Body of pancreas (tissue), 4 donors: ENCODE results near the gene HSD17B3.

Source experiments
- CTCF ChIP-seq, 7 experiments: fragments of 450-650 bp in 4 of 7; fragments of 200-600 bp in 3 of 7; sonication (generic) in 3 of 7; IDR thresholded peaks; one replicate each; pipeline ENCODE4 v1.5.1; 2016 to 2019; ENCODE audit warnings: antibody characterized with exemption in 7 of 7
- POLR2A ChIP-seq, 3 donors: fragments of 450-650 bp; IDR thresholded peaks; one replicate each; pipeline ENCODE4 v1.6.1; 2016; ENCODE audit warnings: antibody characterized with exemption in 3 of 3, mild to moderate bottlenecking in 2 of 3

GRCh38 chr9:96201140-96201539 lies 100.8 kb downstream of the HSD17B3 start:
- TF ChIP-seq CTCF (IDR thresholded peaks at IDR 0.05) (no peak), POLR2A (IDR thresholded peaks at IDR 0.05) (no peak)
